NOMO-1 (cell line): ENCODE results near the gene ARMC3.
"Not testable (repeated sequence)": the region's sequence is repeated elsewhere in the genome, so short reads cannot be mapped to it uniquely, and the experiment has no call there.

Source experiments
- DNase-seq, 2 experiments: peaks; one replicate each; lab custom pipeline; 2025; ENCODE audit not compliant: unreplicated experiment in 2 of 2; lab: John Stamatoyannopoulos, UW

Gene ARMC3

GRCh38 chr10:22927661-22928403 lies at the start of gene ARMC3:
Gene ARMC3, plus strand, starts transcription at chr10:22928053. Its CDS starts 3,944 bp downstream, at chr10:22931997.
- peak; percentile 26 to 61 for DNase-seq

- DNase-seq, result no peak
Observed at GRCh38 chr10:22891797-22892196, 36.1 kb upstream of the ARMC3 start.

GRCh38 chr10:22893781-22894180 lies 34.1 kb upstream of the ARMC3 start:
- DNase-seq, result no peak

GRCh38 chr10:22894714-22895113 lies 33.1 kb upstream of the ARMC3 start:
- DNase-seq, result no peak

GRCh38 chr10:22895252-22895651 lies 32.6 kb upstream of the ARMC3 start:
- no peak for DNase-seq

- no peak for DNase-seq
Observed at GRCh38 chr10:22897371-22897770, 30.5 kb upstream of the ARMC3 start.

- no peak for DNase-seq
Observed at GRCh38 chr10:22899307-22899706, 28.5 kb upstream of the ARMC3 start.

GRCh38 chr10:22899775-22900174 lies 28.1 kb upstream of the ARMC3 start:
- DNase-seq, result no peak

- no peak for DNase-seq
Observed at GRCh38 chr10:22900841-22901601, 26.8 kb upstream of the ARMC3 start.

GRCh38 chr10:22902147-22902546 lies 25.7 kb upstream of the ARMC3 start:
- not testable (repeated sequence) for DNase-seq

GRCh38 chr10:22903694-22904093 lies 24.2 kb upstream of the ARMC3 start:
- no peak for DNase-seq

- DNase-seq, result no peak
Observed at GRCh38 chr10:22906767-22907166, 21.1 kb upstream of the ARMC3 start.

- DNase-seq, result no peak
Observed at GRCh38 chr10:22908837-22909236, 19.0 kb upstream of the ARMC3 start.

GRCh38 chr10:22909673-22910072 lies 18.2 kb upstream of the ARMC3 start:
- not testable (repeated sequence) for DNase-seq

GRCh38 chr10:22911067-22911466 lies 16.8 kb upstream of the ARMC3 start:
- no peak for DNase-seq

- DNase-seq, result no peak
Observed at GRCh38 chr10:22911889-22912762, 15.7 kb upstream of the ARMC3 start.

- no peak for DNase-seq
Observed at GRCh38 chr10:22912763-22913384, 15.0 kb upstream of the ARMC3 start.

- DNase-seq, result no peak
Observed at GRCh38 chr10:22913474-22914092, 14.3 kb upstream of the ARMC3 start.

GRCh38 chr10:22915314-22915713 lies 12.5 kb upstream of the ARMC3 start:
- DNase-seq, result no peak

- no peak for DNase-seq
Observed at GRCh38 chr10:22925088-22925487, 2.8 kb upstream of the ARMC3 start.
